Stomach (tissue), 4 donors: ENCODE data around the gene HSD17B2.
"Not testable (repeated sequence)": the region's sequence is repeated elsewhere in the genome, so short reads cannot be mapped to it uniquely, and the experiment has no call there.

ENCODE experiments used
- EP300 ChIP-seq: sonication (generic); formaldehyde crosslinking; IDR thresholded peaks from one replicate; pipeline ENCODE4 v1.6.1; 2017; ENCODE audit warnings: antibody characterized with exemption
- POLR2A ChIP-seq, 4 donors: fragments of 450-650 bp; IDR thresholded peaks; one replicate each; pipeline ENCODE4 v1.6.1; 2016; ENCODE audit warnings: antibody characterized with exemption in 4 of 4, control low read depth in 2 of 4, mild to moderate bottlenecking in 1 of 4, moderate library complexity in 1 of 4
- POLR2AphosphoS5 ChIP-seq, 3 donors: sonication (generic); formaldehyde crosslinking; IDR thresholded peaks; one replicate each; pipeline ENCODE4 v1.6.1; 2016; ENCODE audit warnings: antibody characterized with exemption in 3 of 3
- TF ChIP-seq, protein P1 (sequence below), 7 experiments: fragments of 450-650 bp in 4 of 7; fragments of 200-600 bp in 3 of 7; sonication (generic) in 3 of 7; IDR thresholded peaks; one replicate each; pipeline ENCODE4 v1.5.1; 2016 to 2019; ENCODE audit warnings: antibody characterized with exemption in 7 of 7, control low read depth in 2 of 7, mild to moderate bottlenecking in 1 of 7

DNA sequence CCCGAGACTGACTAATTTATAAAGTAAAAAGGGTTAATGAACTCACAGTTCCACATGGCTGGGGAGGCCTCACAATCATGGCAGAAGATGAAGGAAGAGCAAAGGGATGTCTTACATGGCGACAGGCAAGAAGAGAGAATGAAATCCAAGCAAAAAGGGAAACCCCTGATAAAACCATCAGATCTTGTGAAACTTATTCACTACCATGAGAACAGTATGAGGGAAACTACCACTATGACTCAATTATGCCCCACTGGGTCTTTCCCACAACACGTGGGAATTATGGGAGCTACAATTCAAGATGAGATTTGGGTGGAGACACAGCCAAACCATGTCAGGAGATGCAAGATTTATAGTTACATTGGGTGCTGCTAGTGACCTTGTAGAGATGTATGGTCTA is 74.2 kb downstream of the HSD17B2 start:
- TF ChIP-seq, protein P1, sequence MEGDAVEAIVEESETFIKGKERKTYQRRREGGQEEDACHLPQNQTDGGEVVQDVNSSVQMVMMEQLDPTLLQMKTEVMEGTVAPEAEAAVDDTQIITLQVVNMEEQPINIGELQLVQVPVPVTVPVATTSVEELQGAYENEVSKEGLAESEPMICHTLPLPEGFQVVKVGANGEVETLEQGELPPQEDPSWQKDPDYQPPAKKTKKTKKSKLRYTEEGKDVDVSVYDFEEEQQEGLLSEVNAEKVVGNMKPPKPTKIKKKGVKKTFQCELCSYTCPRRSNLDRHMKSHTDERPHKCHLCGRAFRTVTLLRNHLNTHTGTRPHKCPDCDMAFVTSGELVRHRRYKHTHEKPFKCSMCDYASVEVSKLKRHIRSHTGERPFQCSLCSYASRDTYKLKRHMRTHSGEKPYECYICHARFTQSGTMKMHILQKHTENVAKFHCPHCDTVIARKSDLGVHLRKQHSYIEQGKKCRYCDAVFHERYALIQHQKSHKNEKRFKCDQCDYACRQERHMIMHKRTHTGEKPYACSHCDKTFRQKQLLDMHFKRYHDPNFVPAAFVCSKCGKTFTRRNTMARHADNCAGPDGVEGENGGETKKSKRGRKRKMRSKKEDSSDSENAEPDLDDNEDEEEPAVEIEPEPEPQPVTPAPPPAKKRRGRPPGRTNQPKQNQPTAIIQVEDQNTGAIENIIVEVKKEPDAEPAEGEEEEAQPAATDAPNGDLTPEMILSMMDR (IDR thresholded peaks at IDR 0.05) = not testable (repeated sequence)
- not testable (repeated sequence) for TF ChIP-seq POLR2A (IDR thresholded peaks at IDR 0.05); POLR2AphosphoS5 (IDR thresholded peaks at IDR 0.05); EP300
